BJ (cell line): ENCODE data around the gene LRRC74B. TPM values are rescaled to one million over a fixed set of nuclear protein-coding genes. Genes with fewer than 3 reads are reported as not detected.

Experiments
- CTCF ChIA-PET: fragments of 350-600 bp; formaldehyde crosslinking; extraction: SDS; loops from one replicate; lab custom pipeline; 2021; ENCODE audit warnings: antibody characterized with exemption, inconsistent platforms; lab: Yijun Ruan, JAX
- POLR2A ChIA-PET: fragments of 300-600 bp; sonication (Branson Sonifier 250); formaldehyde crosslinking; extraction: SDS; loops from one replicate; lab custom pipeline; 2021; ENCODE audit warnings: antibody characterized with exemption; lab: Charles Lee
- DNase-seq: peaks from one replicate; pipeline ENCODE4 v3.0.0-alpha.2; 2011; ENCODE audit warnings: low read depth
- H3K27me3 ChIP-seq: 2 replicates; pipeline ENCODE4 v1.6.0; 2011; ENCODE audit warnings: low read length; ENCODE audit not compliant: control insufficient read depth, insufficient read depth
- H3K36me3 ChIP-seq: 2 replicates; pipeline ENCODE4 v1.5.1; 2011; ENCODE audit warnings: low read length; ENCODE audit not compliant: control insufficient read depth, insufficient read depth
- H3K4me3 ChIP-seq: 2 replicates; pipeline ENCODE4 v1.5.1; 2011; ENCODE audit warnings: low read depth, mild to moderate bottlenecking, control low read depth, low read length
- CTCF ChIP-seq: IDR thresholded peaks from 2 replicates; pipeline ENCODE4 v1.5.1; 2011; ENCODE audit warnings: low read depth, mild to moderate bottlenecking, control low read depth, inconsistent platforms, low read length, moderate library complexity; ENCODE audit not compliant: insufficient read depth
- polyA plus RNA-seq: library from polyadenylated mRNA; depleted of rRNA; stranded (reverse); fragments of >200 nt; gene quantifications from 2 replicates; pipeline ENCODE4 v1.2.3, GENCODE V29; 2011

LRRC74B gene
- polyA plus RNA-seq, 1 experiment: not detected

- Histone ChIP-seq H3K27me3 (no peaks in the 10 kb centered on the region), H3K4me3 (no peak overlapping the region), H3K36me3 (0 out of 2 replicates have a peak, but pooled peaks cover 2% of the 10 kb centered on the region)
- TF ChIP-seq CTCF: no peak
- ChIA-PET POLR2A (no interaction called here), CTCF (interaction anchor here (1.0 to 1.3 kb wide), 2 partner anchors 14 to 126 kb away, joined by 3 read pairs; no protein-coding TSS in a partner anchor)
- no peak for DNase-seq
Measured at GRCh38 chr22:21010426-21011113, 35.2 kb upstream of the LRRC74B start.

- no peak for TF ChIP-seq CTCF
- H3K4me3 ChIP-seq: no peak overlapping the region
- 0 out of 2 replicates have a peak, but pooled peaks cover 2% of the 10 kb centered on the region for H3K36me3 ChIP-seq
- POLR2A ChIA-PET: no interaction called here
- CTCF ChIA-PET: interaction anchor here (0.6 to 1.4 kb wide), 3 partner anchors 10 to 127 kb away, joined by 3 to 4 read pairs (median 4); no protein-coding TSS in a partner anchor
- no peaks in the 10 kb centered on the region; the same call in 1 of the 2 replicates for H3K27me3 ChIP-seq
- no peak for DNase-seq
Measured at GRCh38 chr22:21012446-21013407, 33.0 kb upstream of the LRRC74B start.

- POLR2A ChIA-PET: no interaction called here
Measured at GRCh38 chr22:21013657-21014201, 32.0 kb upstream of the LRRC74B start.

GRCh38 chr22:21014202-21014725 lies 31.5 kb upstream of the LRRC74B start:
- H3K36me3 ChIP-seq: no peaks in the 10 kb centered on the region
- no peaks in the 10 kb centered on the region; the same call in 1 of the 2 replicates for H3K27me3 ChIP-seq
- POLR2A ChIA-PET: no interaction called here
- peak; percentile 63 for DNase-seq
- TF ChIP-seq CTCF: no peak
- peak overlapping the region; percentile 60 for H3K4me3 ChIP-seq
- CTCF ChIA-PET: interaction anchor here (1.1 to 1.4 kb wide), 2 partner anchors 12 to 129 kb away, joined by 4 read pairs; partner anchors contain the start of gene THAP7

More at GRCh38 chr22:21013657-21014201, 32.0 kb upstream of the LRRC74B start:
- CTCF ChIA-PET: interaction anchor here (1.4 kb wide), 1 partner anchor 128 kb away, joined by 4 read pairs; no protein-coding TSS in a partner anchor
- Histone ChIP-seq H3K27me3 (no peaks in the 10 kb centered on the region; the same call in 1 of the 2 replicates), H3K4me3 (peak overlapping the region; percentile 60), H3K36me3 (no peaks in the 10 kb centered on the region)
- TF ChIP-seq CTCF: no peak
- no peak for DNase-seq
